ENCODE data around the gene EEIG1.

GRCh38 chr9:127974769-127975261 lies 6.0 kb downstream of the EEIG1 start:
- TF ChIP-seq RBM39 (optimal IDR thresholded peaks at IDR 0.05; ENCODE audit: low read depth, low read length) = no peak
- TF ChIP-seq ZNF277 (CRISPR knock-in tag; IDR thresholded peaks at IDR 0.05; ENCODE audit: borderline replicate concordance) = no peak
- TF ChIP-seq CTCF (IDR thresholded peaks at IDR 0.05 in 2 of 3, conservative IDR thresholded peaks at IDR 0.05 in 1 of 3; ENCODE audit: insufficient read depth in 2 of 3, low read depth in 1 of 3, low read length in 3 of 3) = no peak
- TF ChIP-seq ZNF639 (CRISPR knock-in tag; conservative IDR thresholded peaks at IDR 0.05 in 1 of 2, IDR thresholded peaks at IDR 0.05 in 1 of 2) = no peak
- no peak for TF ChIP-seq SPI1 (IDR thresholded peaks at IDR 0.05; ENCODE audit: borderline replicate concordance, low read depth, low read length)
- TF ChIP-seq STAG1 (CRISPR knock-in tag; IDR thresholded peaks at IDR 0.05; ENCODE audit: borderline replicate concordance) = no peak
- no peak for TF ChIP-seq ZBTB43 (CRISPR knock-in tag; IDR thresholded peaks at IDR 0.05)
- no peak for TF ChIP-seq SAFB2 (IDR thresholded peaks at IDR 0.05; ENCODE audit: borderline replicate concordance, low read depth, low read length, severe bottlenecking)
- no peak for TF ChIP-seq FOXM1 (IDR thresholded peaks at IDR 0.05; ENCODE audit: low read depth)
- no peak for TF ChIP-seq FOXM1 (CRISPR knock-in tag; IDR thresholded peaks at IDR 0.05; ENCODE audit: low read depth)
- TF ChIP-seq SMAD2 (IDR thresholded peaks at IDR 0.05; ENCODE audit: low read depth, low read length) = no peak
- no peak for TF ChIP-seq REST (IDR thresholded peaks at IDR 0.05; ENCODE audit: borderline replicate concordance)
- no peak for TF ChIP-seq REST (CRISPR knock-in tag; IDR thresholded peaks at IDR 0.05; ENCODE audit: low read depth)

All from K562 (cell line).